ENCODE measurements around the gene CLIP2.

CLIP2 gene

GRCh38 chr7:74286131-74286530 is 3.1 kb upstream of the CLIP2 start:
- Histone ChIP-seq H3K4me3 (replicated peaks; ENCODE audit: low read depth, low read length) (no peak overlapping the region), H3K27me3 (replicated peaks; ENCODE audit: control insufficient read depth, insufficient read depth, low read length) (no peaks in the 10 kb centered on the region), H3K36me3 (ENCODE audit: control insufficient read depth, insufficient read depth, low read length) (no peaks in the 10 kb centered on the region)
- no peak for TF ChIP-seq CTCF (IDR thresholded peaks at IDR 0.05; ENCODE audit: insufficient read depth, low read length, poor library complexity, severe bottlenecking)
- no peak for DNase-seq (ENCODE audit: extremely low read depth, insufficient read length)

DNA sequence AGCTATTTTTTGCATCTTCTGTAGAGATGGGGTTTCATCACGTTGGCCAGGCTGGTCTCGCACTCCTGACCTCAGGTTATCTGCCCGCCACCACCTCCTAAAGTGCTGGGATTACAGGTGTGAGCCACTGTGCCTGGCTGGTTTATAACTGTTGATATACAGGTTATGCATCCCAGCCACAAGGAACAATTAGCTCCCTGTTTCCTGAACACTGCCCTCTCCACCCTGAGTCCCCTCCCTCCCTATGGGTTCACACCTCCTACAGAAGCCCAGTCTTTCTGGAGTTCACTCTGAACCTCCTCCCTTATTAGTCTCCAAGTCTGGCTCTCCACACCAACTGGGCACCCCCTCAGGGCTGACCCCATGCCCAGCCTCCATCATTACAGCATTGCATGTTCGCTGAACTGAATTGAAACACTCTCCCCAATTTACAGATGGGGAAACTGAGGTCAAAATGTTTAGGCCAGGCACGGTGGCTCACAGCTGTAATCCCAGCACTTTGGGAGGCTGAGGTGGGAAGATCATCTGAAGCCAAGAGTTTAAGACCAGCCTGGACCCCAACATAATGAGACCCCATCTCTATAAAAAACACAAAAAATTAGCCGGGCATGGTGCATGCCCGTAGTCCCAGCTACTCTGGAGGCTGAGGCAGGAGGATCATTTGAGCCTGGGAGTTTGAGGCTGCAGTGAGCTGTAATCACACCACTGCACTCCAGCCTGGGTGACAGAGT is 1.7 kb upstream of the CLIP2 start:
- Histone ChIP-seq H3K27me3 (replicated peaks; ENCODE audit: control insufficient read depth, insufficient read depth, low read length) (no peaks in the 10 kb centered on the region), H3K36me3 (ENCODE audit: control insufficient read depth, insufficient read depth, low read length) (no peaks in the 10 kb centered on the region), H3K4me3 (replicated peaks; ENCODE audit: low read depth, low read length) (peak overlapping the region; percentile 84)
- no peak for DNase-seq (ENCODE audit: extremely low read depth, insufficient read length)
- TF ChIP-seq CTCF (IDR thresholded peaks at IDR 0.05; ENCODE audit: insufficient read depth, low read length, poor library complexity, severe bottlenecking), result no peak

- DNase-seq (ENCODE audit: extremely low read depth, insufficient read length), result peak; percentile 50
- Histone ChIP-seq H3K27me3 (replicated peaks; ENCODE audit: control insufficient read depth, insufficient read depth, low read length) (no peaks in the 10 kb centered on the region), H3K4me3 (replicated peaks; ENCODE audit: low read depth, low read length) (peak overlapping the region; percentile 84), H3K36me3 (ENCODE audit: control insufficient read depth, insufficient read depth, low read length) (no peaks in the 10 kb centered on the region)
- no peak for TF ChIP-seq CTCF (IDR thresholded peaks at IDR 0.05; ENCODE audit: insufficient read depth, low read length, poor library complexity, severe bottlenecking)
Observed at GRCh38 chr7:74288034-74288881, 949 bp upstream of the CLIP2 start.

DNA sequence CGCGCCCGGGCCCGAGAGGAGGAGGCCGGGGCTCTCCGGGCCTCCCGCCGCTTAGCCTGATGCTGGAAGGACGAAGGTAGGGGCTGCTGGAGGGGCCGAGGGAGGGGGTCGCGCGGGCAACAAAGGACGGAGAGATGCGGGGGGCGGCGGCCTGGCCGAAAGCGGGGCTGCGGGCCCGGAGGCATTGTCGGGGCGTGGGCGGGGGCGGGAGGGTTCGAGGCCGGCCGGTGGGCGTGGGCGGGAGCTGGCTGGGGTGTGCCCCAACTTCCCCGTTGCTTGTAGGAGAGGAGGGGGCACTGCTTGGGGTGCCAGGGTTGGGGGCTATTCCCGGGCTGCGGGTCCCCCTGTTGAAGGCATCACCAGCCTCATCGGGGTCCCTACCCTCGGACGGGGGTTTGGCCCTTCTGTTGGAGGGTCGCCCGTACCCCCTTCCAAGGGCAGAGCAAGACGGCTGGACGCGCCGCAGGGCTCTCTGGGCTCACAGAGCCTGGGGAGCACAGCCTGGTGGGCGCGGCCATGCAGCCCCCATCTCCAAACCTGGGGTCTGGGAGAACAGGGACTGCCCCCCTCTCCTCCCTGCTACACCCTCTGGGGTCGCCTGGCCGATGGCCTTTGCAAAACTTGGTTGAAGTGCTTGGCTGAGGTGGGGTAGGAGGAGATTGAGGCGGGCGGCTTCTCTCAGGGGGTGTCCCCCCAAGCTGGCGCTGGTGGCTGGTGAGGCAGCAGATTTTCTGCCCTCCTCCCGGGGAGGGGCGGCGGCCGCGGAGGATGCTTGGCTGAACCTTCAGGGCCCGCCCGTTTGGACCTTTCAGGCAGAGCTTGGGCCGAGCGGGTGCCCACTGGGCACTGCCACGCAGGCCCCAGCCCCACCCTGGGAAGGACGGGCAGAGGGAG is 699 bp downstream of the CLIP2 start:
- peak; percentile 59 for DNase-seq (ENCODE audit: extremely low read depth, insufficient read length)
- Histone ChIP-seq H3K4me3 (replicated peaks; ENCODE audit: low read depth, low read length) (peak overlapping the region; percentile 86), H3K27me3 (replicated peaks; ENCODE audit: control insufficient read depth, insufficient read depth, low read length) (no peaks in the 10 kb centered on the region), H3K36me3 (ENCODE audit: control insufficient read depth, insufficient read depth, low read length) (no peaks in the 10 kb centered on the region; the same call in 1 of the 2 replicates)
- no peak for TF ChIP-seq CTCF (IDR thresholded peaks at IDR 0.05; ENCODE audit: insufficient read depth, low read length, poor library complexity, severe bottlenecking)

DNA sequence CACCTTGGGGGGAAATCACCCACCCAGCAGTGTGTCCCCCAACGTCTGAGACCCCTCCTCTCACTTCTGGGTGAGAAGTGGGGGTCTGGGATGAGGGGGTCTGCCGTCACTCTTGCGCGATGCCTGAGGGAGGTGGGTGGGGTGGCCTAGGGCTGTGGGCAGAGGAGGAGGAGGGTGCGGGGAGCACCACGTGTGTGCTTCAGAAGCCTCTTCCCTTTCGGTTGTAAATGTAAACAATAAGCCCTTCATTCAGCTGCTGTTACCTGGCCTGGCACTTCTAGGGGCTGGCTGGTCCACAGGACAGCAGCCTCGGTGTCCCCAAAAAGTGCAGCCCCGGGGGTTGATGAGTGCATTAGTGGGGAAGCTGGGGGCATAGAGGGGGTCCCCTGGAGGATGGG is 1.3 kb downstream of the CLIP2 start:
- Histone ChIP-seq H3K36me3 (ENCODE audit: control insufficient read depth, insufficient read depth, low read length) (no peaks in the 10 kb centered on the region; the same call in 1 of the 2 replicates), H3K27me3 (replicated peaks; ENCODE audit: control insufficient read depth, insufficient read depth, low read length) (no peaks in the 10 kb centered on the region), H3K4me3 (replicated peaks; ENCODE audit: low read depth, low read length) (peak overlapping the region; percentile 86)
- DNase-seq (ENCODE audit: extremely low read depth, insufficient read length), result no peak
- no peak for TF ChIP-seq CTCF (IDR thresholded peaks at IDR 0.05; ENCODE audit: insufficient read depth, low read length, poor library complexity, severe bottlenecking)

Data from GM06990 (cell line).